Sigmoid colon (tissue), 7 donors: ENCODE data around the gene REEP3. TPM values are rescaled to one million over a fixed set of nuclear protein-coding genes. Genes with fewer than 3 reads are reported as not detected.

Experiments
- DNase-seq: peaks from one replicate; pipeline ENCODE4 v3.0.0-alpha.2; 2019
- H3K27ac ChIP-seq, 4 donors: fragments of 200-600 bp; sonication (generic); one replicate each; pipeline ENCODE4 v1.5.1; 2016 to 2019; ENCODE audit warnings: mild to moderate bottlenecking in 1 of 4
- H3K27me3 ChIP-seq, 3 donors: fragments of 200-600 bp; sonication (generic); one replicate each; pipeline ENCODE4 v1.5.1; 2019; ENCODE audit warnings: mild to moderate bottlenecking in 1 of 3
- H3K36me3 ChIP-seq, 4 donors: fragments of 200-600 bp; sonication (generic); one replicate each; pipeline ENCODE4 v1.5.1; 2016 to 2019
- H3K4me1 ChIP-seq, 4 donors: fragments of 200-600 bp; sonication (generic); one replicate each; pipeline ENCODE4 v1.5.1; 2017 to 2019
- H3K4me3 ChIP-seq, 4 donors: fragments of 200-600 bp; sonication (generic); one replicate each; pipeline ENCODE4 v1.5.1; 2017 to 2019; ENCODE audit warnings: mild to moderate bottlenecking in 2 of 4, moderate library complexity in 1 of 4
- H3K9me3 ChIP-seq, 4 donors: fragments of 200-600 bp in 3 of 4; sonication (generic) in 3 of 4; one replicate each; pipeline versions ENCODE4 v1.5.1 to v1.6.1; 2013 to 2019
- EP300 ChIP-seq, 4 donors: sonication (generic); formaldehyde crosslinking; IDR thresholded peaks; one replicate each; pipeline ENCODE4 v1.6.1; 2017; ENCODE audit warnings: antibody characterized with exemption in 4 of 4
- POLR2A ChIP-seq, 2 donors: fragments of 450-650 bp; IDR thresholded peaks; one replicate each; pipeline ENCODE4 v1.6.1; 2016; ENCODE audit warnings: antibody characterized with exemption in 2 of 2, mild to moderate bottlenecking in 2 of 2, moderate library complexity in 2 of 2
- POLR2AphosphoS5 ChIP-seq, 4 donors: sonication (generic); formaldehyde crosslinking; IDR thresholded peaks; one replicate each; pipeline ENCODE4 v1.6.1; 2017; ENCODE audit warnings: antibody characterized with exemption in 4 of 4
- WGBS, 2 donors: extraction: QIAGEN DNeasy Blood & Tissue Kit; methylation state at CpG; one replicate each; pipeline ENCODE4 v1.1.7; 2013; 5-methylcytosine and 5-hydroxymethylcytosine counted together
- intact Hi-C: fragments of 100-400 bp; cut with DNase I; formaldehyde crosslinking; loops from one replicate; pipeline ENCODE4 v1.15.1; 2023
- polyA plus RNA-seq, 3 donors: library from polyadenylated mRNA; stranded (reverse); fragments of 200-250 nt; gene quantifications; one replicate each; pipeline ENCODE4 v1.2.3, GENCODE V29; 2013
- total RNA-seq, 4 donors: library from RNA; depleted of rRNA; stranded (reverse); fragments of >200 nt; gene quantifications; one replicate each; pipeline ENCODE4 v1.1.0, GENCODE V29; 2016
- TF ChIP-seq, protein P1 (sequence below), 4 experiments: fragments of 450-650 bp in 3 of 4; fragments of 200-600 bp in 1 of 4; IDR thresholded peaks; one replicate each; pipeline ENCODE4 v1.5.1; 2016 to 2019; ENCODE audit warnings: antibody characterized with exemption in 4 of 4, mild to moderate bottlenecking in 3 of 4, moderate library complexity in 2 of 4
- donor health status: healthy with polysubstance abuse.
- donor health status: Bipolar disorder and iron deficiency.
- donor health status: healthy.

Gene REEP3
- total and polyA plus RNA-seq, 7 donors = 8.6 to 116 (median 69.2) TPM

DNA sequence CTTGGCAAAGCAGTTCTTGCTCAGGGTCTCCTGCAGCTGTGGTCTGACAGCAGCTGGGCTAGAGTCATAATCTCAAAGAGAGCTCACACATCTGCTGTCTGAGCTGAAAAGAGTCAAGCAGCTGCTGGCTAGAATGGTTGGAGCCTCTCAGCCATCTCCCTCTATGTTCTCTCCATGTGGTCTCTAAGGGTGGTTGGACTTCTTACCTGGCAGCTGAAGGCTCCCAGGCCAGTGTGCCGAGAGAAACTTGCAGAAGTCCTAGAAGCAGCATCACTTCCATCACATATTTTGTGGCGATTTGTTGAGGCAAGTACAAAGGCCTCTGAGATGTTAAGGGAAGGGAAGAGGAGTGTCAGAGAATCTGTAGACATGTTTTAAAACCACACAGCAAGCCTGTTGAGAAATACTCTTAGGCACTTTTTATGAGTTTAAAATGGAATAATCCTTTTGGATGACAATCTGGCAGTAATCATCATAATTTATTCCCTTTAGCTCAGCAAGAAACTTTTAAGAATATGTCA lies 93.2 kb downstream of the REEP3 start:
- no peaks in the 10 kb centered on the region for H3K36me3 ChIP-seq
- H3K27me3 ChIP-seq = no peaks in the 10 kb centered on the region
- 77 to 88% methylated on average over 2 of the region's 2 CpGs for WGBS, 2 donors
- H3K9me3 ChIP-seq = no peaks in the 10 kb centered on the region
- intact Hi-C loops = no loop called here
- H3K27ac ChIP-seq = peak overlapping the region in 3 of 4 donors; percentile 40 to 50 (median 41)
- no peak for TF ChIP-seq POLR2A (IDR thresholded peaks at IDR 0.05)
- H3K4me3 ChIP-seq = no peak overlapping the region
- no peak for DNase-seq
- H3K4me1 ChIP-seq = peaks cover 0 to 6% (median 2%) of the 10 kb centered on the region in 4 donors

GRCh38 chr10:63618552-63618951 lies 97.4 kb downstream of the REEP3 start:
- intact Hi-C loops = no loop called here
- no peak for TF ChIP-seq POLR2A (IDR thresholded peaks at IDR 0.05)
- no peak for TF ChIP-seq POLR2AphosphoS5 (IDR thresholded peaks at IDR 0.05)
- Histone ChIP-seq H3K4me1 (peaks cover 0 to 6% (median 2%) of the 10 kb centered on the region in 4 donors), H3K4me3 (no peak overlapping the region), H3K36me3 (peaks cover 0 to 33% (median 0%) of the 10 kb centered on the region in 4 donors), H3K9me3 (no peaks in the 10 kb centered on the region), H3K27me3 (no peaks in the 10 kb centered on the region), H3K27ac (no peak overlapping the region)
- WGBS, 2 donors = 91 to 93% methylated on average over 3 of the region's 3 CpGs
- no peak for DNase-seq

DNA sequence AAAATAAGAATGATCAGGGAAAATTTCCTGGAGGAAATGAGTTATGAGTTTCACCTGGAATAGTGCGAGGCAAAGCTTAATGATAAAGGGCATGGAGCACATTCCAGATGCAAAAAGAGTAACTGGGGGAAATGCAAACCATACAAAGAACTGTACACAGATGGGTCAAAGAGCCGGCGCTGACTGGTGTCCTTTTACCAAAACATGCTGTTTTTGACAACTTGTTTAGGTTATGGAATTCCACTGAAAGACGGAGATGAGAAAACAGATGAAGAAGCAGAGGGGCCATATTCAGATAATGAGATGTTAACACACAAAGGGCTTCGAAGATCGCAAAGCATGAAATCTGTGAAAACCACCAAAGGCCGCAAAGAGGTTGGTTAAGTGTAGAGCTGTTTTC lies 98.2 kb downstream of the REEP3 start:
- DNase-seq = no peak
- 94 to 97% methylated on average over 7 of the region's 7 CpGs for WGBS, 2 donors
- Histone ChIP-seq H3K36me3 (peaks cover 0 to 33% (median 0%) of the 10 kb centered on the region in 4 donors), H3K9me3 (no peaks in the 10 kb centered on the region), H3K27ac (no peak overlapping the region), H3K27me3 (no peaks in the 10 kb centered on the region), H3K4me3 (no peak overlapping the region), H3K4me1 (peaks cover 0 to 2% (median under 1%) of the 10 kb centered on the region in 4 donors)
- TF ChIP-seq EP300 (IDR thresholded peaks at IDR 0.05) = no peak
- TF ChIP-seq POLR2A (IDR thresholded peaks at IDR 0.05) = no peak
- TF ChIP-seq POLR2AphosphoS5 (IDR thresholded peaks at IDR 0.05) = no peak
- TF ChIP-seq, protein P1, sequence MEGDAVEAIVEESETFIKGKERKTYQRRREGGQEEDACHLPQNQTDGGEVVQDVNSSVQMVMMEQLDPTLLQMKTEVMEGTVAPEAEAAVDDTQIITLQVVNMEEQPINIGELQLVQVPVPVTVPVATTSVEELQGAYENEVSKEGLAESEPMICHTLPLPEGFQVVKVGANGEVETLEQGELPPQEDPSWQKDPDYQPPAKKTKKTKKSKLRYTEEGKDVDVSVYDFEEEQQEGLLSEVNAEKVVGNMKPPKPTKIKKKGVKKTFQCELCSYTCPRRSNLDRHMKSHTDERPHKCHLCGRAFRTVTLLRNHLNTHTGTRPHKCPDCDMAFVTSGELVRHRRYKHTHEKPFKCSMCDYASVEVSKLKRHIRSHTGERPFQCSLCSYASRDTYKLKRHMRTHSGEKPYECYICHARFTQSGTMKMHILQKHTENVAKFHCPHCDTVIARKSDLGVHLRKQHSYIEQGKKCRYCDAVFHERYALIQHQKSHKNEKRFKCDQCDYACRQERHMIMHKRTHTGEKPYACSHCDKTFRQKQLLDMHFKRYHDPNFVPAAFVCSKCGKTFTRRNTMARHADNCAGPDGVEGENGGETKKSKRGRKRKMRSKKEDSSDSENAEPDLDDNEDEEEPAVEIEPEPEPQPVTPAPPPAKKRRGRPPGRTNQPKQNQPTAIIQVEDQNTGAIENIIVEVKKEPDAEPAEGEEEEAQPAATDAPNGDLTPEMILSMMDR (IDR thresholded peaks at IDR 0.05) = no peak
- intact Hi-C loops = no loop called here

DNA sequence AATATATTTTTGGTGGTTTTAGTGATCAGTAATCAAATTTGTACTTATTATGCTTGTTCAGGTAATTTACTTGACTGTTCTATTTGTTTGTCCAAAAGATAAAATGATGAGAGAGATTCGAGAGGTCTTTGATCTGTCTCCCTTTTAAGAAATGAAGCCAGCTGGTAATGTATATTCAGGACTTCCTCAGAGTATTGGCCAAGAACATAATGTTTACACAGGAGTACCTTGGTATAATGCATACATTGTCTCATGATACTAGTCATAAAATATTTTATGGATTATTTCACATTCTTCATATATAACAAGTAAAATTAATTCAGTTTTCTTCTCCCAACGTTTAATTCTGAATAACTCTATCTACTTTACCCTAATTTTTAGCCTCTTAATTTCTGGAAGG lies 100.9 kb downstream of the REEP3 start:
- no peak overlapping the region for H3K4me3 ChIP-seq
- no peak overlapping the region for H3K27ac ChIP-seq
- no peak for TF ChIP-seq POLR2AphosphoS5 (IDR thresholded peaks at IDR 0.05)
- no peak for TF ChIP-seq POLR2A (IDR thresholded peaks at IDR 0.05)
- TF ChIP-seq EP300 (IDR thresholded peaks at IDR 0.05) = no peak
- TF ChIP-seq, protein P1 (IDR thresholded peaks at IDR 0.05) = no peak
- 18 to 65% methylated on average over 2 of the region's 2 CpGs for WGBS, 2 donors
- no peak for DNase-seq
- H3K27me3 ChIP-seq = no peaks in the 10 kb centered on the region
- peaks cover 0 to 1% (median 1%) of the 10 kb centered on the region in 4 donors for H3K4me1 ChIP-seq
- no peaks in the 10 kb centered on the region for H3K9me3 ChIP-seq
- intact Hi-C loops = no loop called here
- H3K36me3 ChIP-seq = peaks cover 0 to 33% (median 0%) of the 10 kb centered on the region in 4 donors

DNA sequence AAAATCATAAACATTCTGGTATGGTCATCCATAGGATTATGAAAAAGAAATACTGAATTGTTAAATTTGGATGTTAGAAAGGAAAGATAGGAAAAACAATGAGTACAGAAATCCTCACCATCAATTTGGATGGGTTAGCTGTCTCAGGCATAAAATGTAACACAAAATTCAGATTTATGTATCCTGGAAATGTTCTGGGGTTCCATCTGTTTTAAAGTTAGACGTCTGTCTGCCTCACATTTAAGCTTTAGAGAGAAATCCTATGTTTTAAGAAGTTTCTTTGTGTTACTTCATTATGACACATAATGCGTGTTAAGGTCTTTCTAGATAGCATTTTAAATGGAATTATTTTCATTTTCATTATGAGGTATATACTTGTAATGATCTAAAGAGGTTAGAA lies 103.5 kb downstream of the REEP3 start:
- DNase-seq = no peak
- Histone ChIP-seq H3K4me1 (peaks cover 0 to 21% (median 17%) of the 10 kb centered on the region in 4 donors), H3K4me3 (no peak overlapping the region), H3K27ac (no peak overlapping the region), H3K9me3 (no peaks in the 10 kb centered on the region), H3K27me3 (no peaks in the 10 kb centered on the region), H3K36me3 (peaks cover 0 to 32% (median 0%) of the 10 kb centered on the region in 4 donors)
- WGBS, 2 donors = 93 to 96% methylated on average over 2 of the region's 2 CpGs
- intact Hi-C loops = loop anchor here (5.0 kb wide), 2 partner anchors 42 to 407 kb away; no protein-coding TSS in a partner anchor
- TF ChIP-seq POLR2AphosphoS5 (IDR thresholded peaks at IDR 0.05) (no peak), EP300 (IDR thresholded peaks at IDR 0.05) (no peak), POLR2A (IDR thresholded peaks at IDR 0.05) (no peak)
- TF ChIP-seq, protein P1 (IDR thresholded peaks at IDR 0.05) = no peak
